Activated CD8-positive, alpha-beta memory T cell treated with anti-CD3 and anti-CD28 coated beads, Interleukin-2, amount 50 U/mL, for 24 hours (primary cell): ENCODE measurements around the gene MFNG.

Experiments
- DNase-seq: peaks from one replicate; pipeline ENCODE4 v3.0.0-alpha.2; 2020; ENCODE audit errors: extremely low read depth

Gene MFNG

DNA sequence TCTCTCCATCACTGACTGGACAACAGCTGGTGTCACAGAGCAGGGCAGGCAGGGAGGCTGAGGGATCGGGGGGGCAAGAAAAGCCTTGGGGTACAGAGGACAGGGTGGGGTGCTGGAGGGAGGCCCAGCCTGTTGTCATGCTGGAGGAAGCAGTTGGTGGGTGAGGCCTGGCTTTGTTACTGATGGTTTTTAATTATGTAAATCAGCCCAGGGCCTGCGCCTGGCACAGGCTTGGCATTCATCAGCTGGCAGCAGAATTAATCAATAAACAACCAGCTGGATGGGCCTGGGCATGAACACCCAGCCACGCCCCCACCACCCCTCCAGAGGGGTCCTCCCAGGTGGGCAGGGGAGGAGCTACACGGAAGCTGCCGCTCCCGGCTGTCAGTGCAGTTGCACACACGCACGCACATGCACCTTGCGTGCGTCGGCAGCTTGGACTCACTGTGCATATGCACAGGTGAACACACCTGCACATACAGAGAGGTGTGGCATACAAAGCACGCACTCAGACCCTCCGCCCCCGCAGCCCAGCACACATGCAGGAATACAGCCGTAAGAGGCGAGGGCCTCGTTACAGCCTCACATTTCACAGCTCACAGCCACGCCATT lies 37.6 kb downstream of the MFNG start:
- no peak for DNase-seq

DNA sequence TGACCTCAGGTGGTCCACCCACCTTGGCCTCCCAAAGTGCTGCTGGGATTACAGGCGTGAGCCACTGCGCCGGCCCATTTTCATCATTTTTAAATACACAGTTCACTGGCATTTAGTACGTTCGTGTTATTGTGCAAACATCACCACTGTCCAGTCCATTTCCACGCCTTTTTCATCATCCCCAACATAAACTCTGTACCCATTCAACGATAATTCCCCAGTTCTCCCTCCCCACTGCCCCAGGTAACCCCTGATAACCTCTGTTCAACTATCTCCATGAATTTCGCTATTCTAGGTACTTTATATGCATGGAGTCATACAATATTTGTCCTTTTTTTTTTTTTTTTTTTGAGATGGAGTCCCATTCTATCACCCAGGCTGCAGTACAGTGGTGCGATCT lies 40.7 kb downstream of the MFNG start:
- DNase-seq = no peak

DNA sequence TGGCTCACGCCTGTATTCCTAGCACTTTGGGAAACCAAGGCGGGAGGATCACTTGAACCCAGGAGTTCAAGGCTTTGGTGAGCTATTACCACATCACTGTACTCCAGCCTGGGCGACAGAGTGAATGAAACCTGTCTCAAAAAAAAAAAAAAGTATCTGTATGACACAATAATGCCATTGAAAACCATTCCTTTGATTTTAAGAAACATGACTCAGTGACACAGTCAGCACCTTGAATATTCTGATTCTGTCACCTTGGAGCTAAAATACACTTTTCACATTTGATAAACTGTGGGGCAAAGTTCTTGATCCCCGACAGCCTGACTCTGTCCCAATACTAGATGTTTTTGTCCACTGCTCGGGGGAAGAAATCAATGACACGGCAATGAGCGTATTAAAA lies 42.2 kb downstream of the MFNG start:
- no peak for DNase-seq

DNA sequence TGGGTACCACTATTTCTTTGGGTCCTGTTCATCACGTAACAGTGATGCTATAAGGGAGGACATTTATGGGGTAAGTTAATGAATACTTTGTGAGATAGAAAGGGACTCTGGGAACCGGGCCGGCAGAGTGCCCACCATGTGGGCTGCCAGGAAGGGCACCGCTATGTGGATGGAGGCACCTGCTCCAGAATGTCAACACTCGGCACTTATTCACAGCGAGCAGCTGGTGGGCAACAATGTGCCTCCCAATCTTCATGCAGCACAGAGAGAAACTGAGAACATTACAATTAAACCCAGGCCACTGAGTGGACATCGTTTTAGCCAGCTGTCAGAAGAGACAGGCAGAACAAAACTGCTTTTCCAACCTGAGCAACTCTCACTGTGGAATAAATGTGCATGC lies 43.1 kb downstream of the MFNG start:
- DNase-seq = no peak

DNA sequence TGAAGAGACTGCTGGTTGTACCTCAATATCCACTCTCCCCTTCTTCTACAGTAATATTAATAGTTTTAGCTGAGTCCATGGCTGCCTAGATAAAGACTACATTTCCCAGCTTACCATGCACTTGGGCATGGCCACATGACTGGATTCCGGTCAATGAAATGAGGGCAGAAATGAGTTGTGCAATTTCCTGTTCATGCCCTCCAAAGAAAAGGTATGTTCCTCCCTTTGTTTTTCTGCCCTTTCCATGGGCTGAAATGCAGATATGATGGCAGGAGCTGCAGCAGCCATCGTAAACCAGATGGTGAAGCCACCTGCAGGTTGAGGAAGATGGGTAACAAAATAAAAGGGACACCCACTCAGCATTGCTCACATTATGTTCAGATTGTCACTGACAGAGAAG lies 43.6 kb downstream of the MFNG start:
- no peak for DNase-seq

DNA sequence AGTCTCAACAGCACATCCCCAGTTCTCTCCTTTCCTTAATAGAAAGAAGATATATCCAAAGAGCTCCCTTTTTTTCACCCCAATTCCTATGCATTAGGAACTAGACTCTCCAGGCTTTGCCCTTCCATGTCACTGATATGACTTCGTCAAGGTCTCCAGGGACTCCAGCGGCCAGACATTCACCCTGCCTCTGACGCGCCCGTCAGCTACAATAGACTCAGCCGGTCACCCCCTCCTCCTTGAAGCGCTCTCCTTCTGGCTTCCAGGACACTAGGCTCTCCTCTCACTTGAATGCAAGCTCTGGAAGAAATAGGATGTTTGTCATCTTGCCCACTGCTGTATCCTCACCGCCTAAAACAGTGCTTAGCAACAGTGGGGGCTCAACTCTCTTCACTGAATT lies 44.0 kb downstream of the MFNG start:
- no peak for DNase-seq

DNA sequence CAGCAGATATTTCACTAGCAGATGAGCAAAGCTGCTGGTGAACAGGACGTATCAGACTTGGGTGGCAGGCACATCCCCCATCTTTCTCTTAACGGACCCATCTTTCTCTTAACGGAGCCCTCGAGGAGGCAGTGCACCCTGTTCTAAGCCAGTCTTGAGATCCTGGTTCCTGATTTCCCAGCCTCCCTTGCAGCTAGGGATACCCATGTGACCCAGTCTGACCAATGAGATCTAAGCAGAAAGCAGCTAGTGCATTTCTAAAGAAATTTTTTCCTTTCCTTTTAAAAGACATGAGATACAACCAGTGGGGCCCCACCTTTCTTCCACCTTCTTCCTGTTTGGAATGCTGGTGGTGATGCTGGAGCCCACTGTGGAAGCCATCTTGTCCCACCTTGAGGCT lies 45.3 kb downstream of the MFNG start:
- DNase-seq = no peak

DNA sequence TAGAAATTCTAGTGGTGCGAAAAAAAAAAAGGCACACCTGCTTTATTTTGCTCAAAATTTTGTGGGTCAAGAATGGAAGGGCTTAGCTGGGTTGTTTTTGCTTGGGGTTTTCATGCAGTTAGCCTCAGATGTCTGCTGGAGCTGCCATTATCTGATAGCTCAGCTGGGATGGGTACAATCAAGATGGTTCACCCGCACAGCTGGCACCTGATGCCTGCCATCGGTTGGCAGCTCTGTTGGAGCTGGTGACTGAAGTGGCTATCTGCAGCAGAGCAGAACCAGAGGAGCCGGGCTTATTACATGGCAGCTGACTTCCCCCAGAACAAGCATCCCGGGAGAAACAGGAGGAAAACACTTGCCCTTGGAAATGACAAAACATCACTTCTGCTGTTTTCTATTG lies 46.8 kb downstream of the MFNG start:
- DNase-seq = no peak

DNA sequence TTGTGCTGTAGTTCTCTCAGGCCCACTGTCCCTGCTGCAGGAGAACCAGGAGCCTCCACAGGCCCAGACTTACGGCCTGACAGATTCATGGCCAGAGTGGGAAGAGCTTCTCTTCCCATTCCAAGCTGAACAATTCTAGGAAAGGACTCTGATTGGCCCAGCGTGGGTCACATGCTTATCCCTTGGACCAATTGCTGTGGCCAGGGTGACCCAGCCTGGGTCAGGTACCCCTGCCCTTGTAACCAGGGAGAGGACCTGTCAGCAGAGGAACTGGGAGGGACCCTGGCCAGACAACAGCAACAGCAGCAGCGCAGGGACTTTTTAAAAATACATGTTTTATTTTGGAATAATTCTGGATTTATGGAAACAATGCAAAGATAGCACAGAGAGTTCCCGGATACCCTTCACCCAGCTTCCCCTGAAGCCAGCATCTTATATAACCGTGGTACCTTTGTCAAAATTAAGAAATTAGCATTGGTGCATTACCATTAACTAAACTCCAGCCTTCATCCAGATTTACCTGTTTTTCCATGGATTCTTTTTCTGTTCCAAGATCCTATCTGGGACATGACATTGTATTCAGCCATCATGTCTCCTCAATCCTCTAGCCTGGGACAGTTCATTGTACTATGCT lies 50.1 kb downstream of the MFNG start:
- DNase-seq = no peak

DNA sequence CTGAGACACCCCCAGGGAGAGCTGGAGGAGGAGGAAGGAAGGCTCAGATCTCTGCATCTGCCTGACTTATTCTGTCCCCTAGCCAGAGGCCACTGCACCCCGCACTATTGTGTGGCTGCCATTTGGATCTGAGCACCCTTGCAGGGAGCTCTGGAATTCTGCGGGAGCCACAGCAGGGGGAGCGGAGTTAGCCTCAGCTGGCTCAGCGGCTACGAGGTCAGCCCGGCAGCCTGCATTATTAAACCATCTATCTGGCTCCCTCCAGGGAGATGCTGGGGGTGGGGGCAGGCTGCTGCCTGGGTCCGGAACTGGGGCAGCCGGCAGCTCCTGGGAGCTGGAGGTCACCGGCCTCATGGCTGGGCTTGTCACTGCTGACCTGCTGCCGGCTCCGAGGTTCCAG lies 52.4 kb downstream of the MFNG start:
- DNase-seq = no peak

DNA sequence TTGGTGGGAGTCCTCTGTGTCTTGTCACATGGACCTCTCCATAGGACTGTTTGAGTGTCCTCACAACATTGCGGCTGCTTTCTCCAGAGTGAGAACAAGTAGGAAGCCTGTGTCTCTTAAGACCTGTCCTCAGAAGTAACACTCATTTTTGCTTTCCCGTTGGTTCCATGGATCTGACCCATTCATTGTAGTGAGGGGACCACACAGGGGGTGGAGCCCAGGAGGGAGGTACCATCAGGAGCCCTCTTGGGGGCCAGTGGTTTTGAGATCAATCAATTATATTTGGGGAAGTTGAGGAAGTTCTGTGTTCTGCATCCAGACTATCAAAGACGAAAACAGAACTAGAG lies 53.5 kb downstream of the MFNG start:
- no peak for DNase-seq

DNA sequence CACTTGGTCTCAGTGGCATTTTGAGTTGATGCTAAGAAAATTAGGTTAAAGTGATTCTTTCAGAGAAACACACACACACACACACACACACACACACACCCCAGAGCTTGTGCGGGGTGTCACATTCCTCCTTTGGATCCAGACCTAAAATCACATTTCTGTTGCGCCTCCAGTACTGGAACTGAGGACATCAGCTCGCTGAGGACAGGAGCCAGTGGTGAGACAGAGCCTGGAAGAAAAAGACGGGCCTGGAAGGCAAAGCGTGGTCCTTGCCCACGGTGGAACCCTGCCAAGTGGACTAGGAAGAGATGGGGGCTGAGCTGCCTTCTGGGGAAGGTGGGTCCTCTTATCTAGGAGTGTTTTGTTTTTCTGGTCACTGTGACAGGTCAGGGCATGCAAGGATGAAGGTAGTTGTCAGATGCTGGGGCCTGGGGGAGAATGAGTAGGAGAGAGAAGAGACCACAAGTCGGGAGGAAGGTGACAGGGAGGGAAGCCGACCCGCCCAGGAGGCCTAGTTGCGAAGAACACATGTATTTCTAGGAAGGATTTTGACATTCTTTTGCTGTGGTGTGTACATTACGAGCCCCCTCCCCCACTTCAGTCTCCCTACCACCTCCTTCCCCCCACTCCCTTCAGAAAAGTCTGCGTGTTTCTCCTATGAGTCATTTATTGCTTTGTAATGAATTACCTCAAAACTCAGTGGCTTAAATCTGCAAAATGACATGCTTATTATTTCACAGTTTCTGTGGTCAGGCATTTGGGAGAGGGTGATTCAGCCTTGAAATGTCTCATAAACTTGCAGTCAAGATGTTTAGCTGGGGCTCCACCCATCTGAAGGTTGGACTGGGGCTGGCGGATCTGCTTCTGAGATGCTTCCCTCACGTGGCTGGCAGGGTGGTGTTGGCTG lies 54.1 kb downstream of the MFNG start:
- DNase-seq = peak; percentile 18

DNA sequence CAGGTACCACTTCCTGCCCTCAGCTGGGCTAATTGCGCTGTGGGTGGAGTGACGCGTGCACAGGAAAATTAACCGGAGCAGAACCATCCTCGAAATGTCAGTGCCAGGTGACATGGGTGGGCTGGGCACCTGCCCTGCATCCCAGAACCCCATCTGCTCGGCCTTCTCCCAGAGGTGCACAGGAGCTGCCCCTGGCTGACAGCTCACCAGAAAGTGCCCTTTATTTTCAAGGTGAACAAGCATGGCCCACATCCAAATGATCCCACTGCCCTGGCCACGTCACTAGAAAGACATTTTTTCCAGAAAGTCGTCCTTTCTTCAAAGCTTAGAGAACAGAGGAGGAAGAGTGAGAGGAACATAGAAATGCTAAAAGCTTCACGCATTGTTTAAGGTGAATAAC lies 54.8 kb downstream of the MFNG start:
- DNase-seq = no peak

DNA sequence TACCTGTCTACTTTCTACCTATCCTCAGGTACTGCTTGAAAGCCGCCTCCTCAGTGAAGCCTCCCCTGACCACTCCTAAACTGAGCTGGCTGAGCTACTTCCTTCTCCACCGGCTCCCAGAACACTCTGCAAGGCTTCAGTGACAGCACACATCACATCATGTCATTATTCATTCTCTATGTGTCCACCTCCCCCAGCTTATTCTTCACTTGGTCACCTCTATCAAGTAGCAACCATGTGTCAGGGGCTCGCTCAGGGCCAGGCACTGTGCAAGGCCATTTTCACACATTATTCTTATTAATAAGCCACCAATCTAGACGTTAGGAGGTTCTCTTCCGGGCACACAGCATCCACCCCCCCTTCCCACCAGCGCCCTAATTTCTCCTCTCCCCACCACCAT lies 55.2 kb downstream of the MFNG start:
- DNase-seq = no peak

DNA sequence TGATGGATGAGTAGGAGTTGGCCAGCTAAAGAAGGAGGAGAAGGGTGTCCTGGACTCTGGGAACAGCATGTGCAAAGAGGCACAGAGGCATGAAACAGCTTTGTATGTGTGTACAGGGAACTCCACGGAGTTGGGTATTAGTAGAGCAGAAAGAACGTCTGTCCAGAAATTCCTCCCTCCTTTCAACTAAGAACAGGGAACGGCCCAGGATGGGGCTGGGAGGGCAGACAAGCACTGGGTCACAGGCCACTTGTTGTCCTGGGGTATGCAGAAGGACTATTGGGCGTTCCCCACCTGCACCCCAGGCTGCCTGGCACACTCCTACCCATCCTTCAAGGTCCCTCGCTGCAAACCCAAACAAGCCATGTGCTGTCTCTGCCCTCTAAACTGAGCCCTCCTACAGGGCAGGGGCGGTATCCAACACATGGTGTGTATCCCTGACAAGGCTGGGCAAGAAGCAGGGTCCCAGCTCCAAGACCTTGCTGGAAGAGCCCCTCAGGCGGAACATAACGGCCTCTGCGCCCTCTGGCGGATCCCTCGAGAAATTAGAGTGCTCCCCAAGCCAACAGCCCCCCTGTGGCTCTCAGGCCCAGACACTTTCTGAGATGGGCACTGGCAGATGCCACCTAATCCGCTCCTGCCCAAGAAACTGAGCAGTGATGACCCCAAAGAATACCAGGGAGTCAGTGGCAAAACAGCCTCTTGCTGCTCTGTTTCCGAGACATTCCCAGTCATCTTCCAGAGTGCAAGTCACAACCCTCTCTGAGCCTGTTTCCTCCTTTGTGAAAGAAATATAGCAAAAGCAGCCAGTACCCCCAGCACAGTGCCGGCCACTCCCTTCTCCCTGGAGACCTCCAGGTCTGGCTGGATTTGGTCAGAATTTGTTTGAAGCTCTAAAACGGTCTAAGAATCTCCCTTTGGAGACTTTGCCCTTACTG lies 57.3 kb downstream of the MFNG start:
- DNase-seq = no peak

DNA sequence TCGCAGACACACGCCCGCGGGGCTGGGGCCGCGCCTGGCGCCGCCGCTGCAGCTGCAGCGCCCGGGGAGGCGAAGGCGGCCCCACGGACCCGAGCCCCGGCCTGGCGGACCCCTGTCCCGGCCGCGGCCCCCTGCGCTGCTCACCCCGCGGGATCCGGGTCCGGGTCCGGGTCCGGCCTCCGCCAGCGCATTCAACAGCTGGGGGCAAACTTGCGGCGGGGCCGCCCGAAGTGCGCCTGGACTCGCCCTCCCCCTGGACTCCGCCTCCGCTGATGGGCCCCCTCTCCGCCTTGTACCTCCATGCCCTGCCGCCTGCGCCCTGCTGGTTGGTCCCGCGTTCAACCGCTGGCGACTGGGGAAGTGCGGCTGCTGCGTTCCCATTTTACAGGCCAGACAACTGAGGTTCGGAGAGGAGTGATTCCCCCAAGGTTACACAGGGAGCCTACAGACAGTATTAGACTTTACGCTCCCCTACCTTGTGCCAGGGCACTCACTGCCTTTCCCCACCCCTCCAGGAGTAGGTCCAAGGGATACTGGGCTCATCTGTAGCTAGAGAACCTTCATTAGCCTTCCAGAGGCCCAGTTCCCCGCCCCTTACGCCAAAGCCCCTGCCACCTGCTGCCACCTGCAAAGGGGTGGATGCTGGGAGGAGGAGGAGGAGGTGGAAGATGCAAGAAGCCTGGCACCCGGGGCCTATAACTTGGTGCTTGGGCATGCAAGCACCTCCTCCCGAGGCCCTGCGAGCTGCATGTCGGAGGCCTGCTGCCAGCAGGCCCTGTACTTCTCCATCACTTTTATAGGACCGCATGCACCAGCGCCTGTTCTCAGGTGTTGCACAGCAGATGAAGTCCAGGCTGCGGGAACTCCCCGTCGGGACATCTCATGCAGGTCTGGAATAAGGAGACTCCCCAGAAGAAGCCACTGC lies 58.2 kb downstream of the MFNG start:
- DNase-seq = no peak

DNA sequence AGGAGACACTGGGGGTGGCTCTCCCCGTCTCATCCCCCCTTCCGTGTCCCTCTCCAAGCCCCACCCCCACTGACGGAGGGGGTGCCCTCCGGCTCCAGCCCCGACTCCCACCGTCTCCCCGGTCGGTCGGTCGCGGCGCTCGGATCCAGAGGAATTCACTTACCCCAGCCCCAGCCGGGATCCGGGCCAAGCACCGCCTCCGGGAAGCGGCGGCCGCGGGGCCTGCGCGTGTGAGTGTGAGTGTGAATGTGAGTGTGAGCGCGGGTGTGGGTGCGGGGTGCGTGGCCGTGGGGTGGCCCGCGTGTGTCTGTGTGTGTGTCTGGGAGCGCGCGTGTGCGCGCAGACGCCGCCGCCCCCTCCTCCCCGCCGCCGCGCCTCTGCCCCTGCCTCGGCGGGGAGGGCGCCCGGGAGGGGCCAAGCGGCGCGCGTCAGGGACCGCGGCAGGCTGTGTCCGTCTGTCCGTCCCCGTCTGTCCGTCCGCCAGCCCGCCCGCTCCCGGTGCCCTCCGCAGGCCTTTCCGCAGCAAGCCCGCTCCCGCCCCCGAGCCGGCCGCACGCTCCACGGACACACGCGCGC lies 59.0 kb downstream of the MFNG start, which contains the start of gene ELFN2:
Gene ELFN2, minus strand, starts transcription at position 345 of the 576 bp plus-strand sequence. CDS start 51,945 bp downstream, outside the sequence.
- no peak for DNase-seq

DNA sequence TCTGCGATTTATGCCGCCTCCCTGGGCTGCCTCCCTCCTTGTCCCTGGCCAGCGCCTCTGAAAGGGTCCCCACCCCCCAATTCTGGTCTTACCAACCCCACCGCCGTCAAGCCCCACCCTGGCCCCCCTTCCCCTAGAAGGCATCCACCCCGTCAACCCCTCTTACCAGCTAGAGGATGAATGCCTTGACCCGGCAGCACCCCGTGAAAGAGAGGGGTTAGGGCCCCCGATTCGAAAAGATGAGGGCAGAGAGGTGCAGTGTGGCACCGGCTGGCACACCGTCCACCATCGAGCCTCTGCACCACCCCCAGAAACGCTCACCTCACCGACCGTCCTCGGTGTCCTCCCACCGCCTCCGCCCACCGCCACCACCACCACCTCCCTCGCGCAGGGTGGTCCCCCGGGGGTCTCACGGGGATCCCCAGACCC lies 59.5 kb downstream of the MFNG start:
- DNase-seq = no peak

DNA sequence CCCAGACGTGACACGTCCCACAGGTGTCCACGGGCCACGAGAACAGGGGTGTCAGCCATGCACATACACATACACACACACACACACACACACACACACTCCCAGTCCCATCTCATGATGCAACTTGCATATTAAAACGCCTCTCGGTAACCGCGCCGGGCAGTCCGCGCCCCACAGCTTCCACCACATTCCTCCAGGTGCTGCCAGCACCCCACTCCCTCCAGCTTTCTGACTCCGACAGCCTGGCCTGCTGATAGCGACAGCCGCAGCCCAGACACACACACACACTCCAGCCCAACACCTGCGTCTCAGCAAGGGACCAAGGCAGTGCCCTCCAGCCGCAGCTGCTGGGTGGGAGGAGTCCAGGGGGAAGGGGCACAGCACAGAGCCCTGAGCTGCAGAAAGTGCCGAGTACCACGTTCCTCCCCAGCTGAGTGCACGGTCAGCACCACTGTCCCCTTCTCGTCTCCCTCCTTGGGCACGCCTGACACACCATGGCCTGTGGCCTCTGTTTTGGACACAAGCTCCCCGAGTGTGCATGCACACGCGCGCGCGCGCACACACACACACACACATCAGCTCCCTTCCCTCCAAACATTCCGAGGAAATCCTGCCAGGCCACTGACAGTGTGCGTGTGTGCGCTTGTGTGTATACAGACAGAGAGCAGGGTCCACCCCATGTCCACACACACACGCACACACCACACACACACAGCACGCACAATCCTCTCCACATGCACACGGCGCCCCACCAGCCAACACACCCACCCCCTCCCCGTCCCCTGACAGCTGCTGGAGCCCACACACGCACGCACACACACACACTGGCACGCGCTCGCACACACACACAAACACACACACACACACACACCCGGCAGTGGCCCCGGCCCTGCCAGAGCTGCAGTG lies 60.1 kb downstream of the MFNG start:
- DNase-seq = no peak
